Activated gamma-delta T cell treated with anti-CD3 and anti-CD28 coated beads, Interleukin-2, amount 50 U/mL, for 16 hours (primary cell): Measurements from ENCODE around the gene TMEM218.

Experiments
- DNase-seq: peaks from one replicate; pipeline ENCODE4 v3.0.0-alpha.2; 2020; ENCODE audit warnings: low read depth

The TMEM218 gene

DNA sequence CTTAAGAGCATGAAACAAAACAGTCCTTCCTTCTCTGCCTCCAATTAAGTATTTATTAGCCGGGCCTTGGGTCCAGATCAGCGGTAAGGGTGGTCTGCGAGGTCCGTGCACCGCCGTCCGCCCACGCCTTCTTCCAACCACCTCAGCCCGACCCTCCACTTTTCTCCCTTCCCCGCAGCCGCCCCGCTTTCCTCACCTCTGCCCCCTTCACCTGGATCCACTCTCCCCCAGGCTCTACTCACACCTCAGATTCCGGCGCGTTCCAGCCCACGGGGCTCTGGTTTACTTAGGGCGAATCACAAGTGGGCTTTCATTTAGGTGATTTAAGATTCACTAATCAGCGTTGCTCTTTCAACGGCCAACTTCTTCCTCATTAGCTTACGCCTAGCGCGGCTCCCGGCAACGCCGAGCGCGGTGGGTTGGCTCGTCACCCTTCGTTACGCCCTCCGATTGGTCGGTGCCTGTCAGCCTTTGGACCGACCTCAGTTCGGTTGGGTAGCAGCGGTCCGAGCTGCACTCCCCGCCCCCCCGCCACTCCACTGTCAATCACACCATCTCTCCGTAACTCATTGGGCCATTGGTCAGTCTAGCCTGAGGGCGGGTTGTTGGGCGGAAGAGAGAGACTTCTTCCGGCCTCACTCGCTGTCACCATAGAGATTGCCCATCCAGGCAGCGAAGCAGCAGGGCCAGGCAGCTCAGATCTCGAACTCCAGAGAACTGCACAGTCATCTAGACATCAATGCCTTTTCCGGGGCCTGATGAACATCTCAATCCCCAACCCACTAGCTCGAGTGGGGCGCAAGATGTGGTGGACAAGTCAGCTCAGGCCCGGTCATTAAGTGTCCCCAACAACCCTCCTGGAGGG is at the start of gene TMEM218:
Gene TMEM218, minus strand, starts transcription at position 284 of the 865 bp plus-strand sequence. CDS start 9,385 bp downstream, outside the sequence.
- peak; percentile 94 for DNase-seq

DNA sequence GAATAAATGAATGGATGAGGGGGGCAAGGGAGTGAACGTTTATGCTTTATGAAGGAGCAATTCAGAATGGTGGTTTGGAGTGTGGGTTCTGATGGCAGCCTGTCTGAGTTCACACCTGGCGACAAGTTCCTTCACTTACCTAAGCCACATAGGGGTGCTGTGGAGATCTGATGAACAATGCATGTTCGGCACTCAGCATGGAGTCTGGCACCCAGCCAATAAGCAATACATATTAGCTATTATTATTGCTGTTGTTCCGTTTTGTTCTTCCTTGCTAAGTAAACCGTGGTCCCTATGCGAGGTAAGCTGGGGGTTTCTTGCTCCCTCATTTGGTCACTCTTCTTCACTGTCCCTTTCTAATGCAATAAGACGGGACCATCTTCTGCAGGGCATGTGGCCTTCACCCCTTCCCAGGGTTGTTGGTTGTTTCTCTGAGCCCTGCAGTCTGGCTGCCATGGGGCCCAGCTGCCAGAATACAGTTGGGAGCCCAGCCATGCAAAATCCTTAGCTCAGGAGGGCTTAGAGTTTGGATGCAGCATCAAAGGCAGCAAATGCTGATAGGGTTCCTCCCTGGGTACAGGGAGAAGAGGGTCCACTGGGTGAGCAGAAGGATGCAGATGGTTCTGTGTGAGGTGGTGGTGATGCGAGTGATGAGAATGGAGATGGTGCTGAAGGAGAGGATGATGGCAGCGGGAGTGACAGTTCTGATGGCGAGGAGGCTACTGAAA is 46.7 kb upstream of the TMEM218 start:
- DNase-seq = no peak

DNA sequence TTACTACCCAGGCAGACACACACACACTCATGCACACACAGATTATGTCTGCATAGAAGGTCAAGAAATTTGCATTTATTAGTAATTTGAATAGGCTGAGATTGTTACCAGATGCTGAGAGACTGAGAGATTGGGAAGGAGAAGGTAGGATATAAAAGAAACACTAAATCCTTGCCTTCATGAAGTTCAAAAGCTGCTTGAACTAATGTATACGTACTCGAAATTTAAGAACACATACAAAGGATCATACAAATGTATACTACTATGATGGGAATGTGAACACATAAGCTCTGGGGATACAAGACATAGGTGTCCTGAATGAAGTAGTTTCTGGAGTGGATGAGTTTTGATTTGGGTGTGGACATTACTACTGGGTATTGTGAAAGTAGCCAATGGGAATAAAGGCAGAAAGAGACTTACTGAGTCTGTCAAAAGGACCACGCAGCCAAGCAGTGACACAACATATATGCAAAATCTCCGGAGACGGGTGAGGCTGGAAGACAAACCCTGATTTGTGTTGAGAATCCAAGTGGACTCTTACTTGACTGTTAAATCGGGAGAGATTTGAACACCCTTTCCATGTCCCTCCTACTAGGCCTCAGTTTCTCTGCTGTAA is 45.8 kb upstream of the TMEM218 start:
- no peak for DNase-seq

DNA sequence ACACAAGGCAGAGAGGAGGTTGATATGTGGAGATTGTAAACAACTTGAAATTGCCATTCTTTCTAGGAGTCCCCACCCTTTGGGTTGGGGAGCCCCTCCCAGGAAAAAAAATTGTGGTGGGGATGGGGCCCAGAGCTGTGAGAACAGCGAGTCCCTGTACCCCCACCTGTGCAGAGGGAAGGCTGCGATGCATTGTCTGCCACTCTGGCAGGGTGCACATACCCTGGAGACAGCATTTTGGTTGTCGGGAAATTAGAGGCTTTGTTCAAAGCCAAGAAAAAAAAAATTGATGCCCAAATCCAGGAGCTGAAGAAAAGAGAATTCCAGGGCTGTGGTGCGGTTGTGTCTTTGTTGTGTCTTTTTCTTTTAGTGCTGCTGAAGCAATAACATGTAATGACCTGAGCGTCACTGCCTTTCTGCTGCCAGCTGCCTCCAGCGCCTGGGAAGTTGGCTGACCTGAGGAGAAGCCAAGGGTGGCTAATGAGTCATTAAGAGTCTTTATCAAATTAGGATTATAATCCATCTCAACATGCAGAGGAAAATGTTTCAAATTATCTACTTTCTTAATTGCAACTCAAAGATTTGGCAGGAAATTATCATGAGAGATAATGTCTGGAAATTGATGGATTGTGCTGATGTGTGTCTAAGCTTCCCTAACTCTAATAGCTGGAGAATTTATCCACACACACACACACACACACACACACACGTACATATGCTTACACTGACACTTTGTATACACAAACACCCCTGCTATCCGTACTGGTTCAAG is 45.1 kb upstream of the TMEM218 start:
- no peak for DNase-seq

DNA sequence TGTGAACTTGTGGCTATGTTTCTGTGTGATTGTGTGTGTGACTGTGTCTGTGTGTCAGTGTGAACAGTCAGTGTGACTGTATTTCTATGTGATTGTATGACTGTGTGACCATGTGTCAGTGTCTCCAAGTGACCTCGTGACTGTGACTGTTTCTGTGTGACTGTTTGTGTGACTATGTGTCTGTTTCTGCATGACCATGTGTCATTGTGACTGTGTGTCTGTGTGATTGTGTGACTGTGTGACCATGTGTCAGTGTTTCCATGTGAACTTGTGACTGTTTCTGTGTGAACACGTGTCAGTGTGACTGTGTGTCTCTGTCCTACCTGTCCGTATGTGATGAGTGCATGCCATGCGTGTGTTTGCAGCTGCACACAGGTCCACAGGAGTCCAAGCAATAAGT is 44.3 kb upstream of the TMEM218 start:
- DNase-seq = no peak

DNA sequence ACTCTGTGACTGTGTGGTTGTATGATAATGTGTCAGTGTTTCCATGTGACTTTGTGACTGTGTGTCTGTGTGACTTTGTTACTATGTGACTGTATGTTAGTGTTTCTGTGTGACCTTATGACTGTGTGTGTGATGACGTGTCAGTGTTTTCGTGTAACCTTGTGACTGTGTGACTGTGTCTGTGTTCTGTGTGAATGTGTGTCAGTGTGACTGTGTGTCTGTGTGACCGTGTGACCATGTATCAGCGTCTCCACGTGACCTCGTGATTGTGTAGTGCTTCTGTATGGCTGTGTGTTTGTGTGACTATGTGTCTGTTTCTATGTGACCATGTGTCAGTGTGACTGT is 43.6 kb upstream of the TMEM218 start:
- no peak for DNase-seq

DNA sequence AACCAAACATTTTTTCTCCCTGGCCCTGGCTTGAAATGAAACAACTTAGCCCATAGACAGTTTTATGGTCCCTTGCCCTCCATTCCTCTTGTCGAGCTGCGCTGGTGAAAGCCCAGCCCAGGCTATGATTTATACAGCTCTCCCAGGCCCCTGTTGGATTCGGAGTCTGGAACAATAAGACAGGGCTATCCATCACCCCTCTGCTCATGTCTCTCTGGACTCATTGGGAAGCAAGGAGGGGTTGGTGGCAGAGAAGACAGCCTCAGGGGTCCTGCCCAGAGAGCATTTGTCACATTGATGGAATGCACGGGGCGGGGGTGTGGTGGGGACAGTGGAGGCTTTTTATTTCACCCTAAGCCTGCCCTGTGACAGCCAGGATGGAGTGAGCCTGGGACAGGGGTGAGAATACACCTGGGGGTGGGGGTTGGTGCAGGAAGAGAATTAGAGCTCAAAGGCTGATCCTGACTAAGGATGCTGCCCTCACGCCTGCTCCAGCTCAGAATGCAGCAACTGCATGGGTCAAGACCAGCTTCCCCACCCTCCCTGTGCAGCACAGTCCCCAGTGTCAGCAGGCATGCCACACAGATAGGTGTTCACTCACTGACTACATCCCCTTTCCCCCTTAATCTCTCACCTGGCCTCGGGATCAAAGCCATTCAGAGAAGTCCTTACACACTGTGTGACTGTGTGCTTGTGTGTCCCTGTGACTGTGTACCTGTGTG is 43.1 kb upstream of the TMEM218 start:
- DNase-seq = no peak

DNA sequence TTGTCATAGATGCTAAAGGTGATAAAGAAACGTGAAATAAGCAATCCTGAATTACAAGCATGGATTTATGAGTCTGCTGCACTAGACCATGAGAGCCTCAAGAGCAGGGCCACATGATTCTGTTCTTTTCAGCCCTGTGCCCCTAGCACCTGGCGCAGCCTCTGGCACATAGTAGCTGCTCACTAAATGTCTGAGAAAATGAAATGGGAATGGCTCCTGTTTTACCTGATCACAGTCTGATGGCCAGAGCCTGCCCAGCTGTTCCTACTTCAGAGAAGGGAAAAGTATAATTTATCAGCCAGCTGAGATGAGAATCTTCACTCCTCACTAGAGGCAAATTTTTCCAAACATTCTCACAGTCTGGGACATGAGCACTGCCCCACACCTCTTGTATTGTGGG is 42.4 kb upstream of the TMEM218 start:
- no peak for DNase-seq

DNA sequence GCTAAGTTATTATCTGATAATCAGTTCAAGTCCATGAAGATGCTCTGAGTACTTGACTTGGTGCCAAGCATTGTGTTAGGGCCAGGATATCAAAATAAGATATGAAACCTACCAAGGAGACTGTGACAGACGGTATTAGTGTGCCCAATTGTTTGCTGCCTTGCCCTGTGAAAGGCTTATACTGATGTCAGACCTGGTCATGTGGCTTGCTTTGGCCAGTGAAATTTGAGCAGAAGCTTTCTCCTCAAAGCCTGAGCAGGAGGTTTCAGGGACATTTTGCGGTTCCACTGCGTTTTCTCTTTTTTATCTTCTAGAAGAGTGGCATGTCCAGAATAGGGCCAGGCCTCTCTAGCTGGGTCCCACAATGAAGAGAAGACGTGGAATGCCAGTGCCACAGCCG is 37.3 kb upstream of the TMEM218 start:
- DNase-seq = no peak

DNA sequence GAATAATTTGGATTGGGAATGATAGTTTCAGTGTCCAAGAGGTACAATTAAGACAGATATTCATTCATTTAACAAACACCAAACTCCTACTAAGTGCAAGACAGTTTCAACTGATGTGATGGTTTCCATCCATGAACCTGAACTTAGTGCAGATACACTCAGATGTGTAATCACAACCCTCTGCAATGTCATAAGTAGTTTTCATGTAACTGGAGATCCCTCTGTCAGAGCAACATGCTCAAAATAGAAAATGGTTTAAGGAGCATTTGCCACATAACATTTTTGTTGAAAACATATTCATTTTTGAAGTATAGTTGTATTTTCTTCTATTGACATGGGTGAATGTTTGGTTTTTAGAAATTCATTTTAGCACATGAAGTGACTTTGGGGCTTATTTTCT is 36.6 kb upstream of the TMEM218 start:
- DNase-seq = no peak

DNA sequence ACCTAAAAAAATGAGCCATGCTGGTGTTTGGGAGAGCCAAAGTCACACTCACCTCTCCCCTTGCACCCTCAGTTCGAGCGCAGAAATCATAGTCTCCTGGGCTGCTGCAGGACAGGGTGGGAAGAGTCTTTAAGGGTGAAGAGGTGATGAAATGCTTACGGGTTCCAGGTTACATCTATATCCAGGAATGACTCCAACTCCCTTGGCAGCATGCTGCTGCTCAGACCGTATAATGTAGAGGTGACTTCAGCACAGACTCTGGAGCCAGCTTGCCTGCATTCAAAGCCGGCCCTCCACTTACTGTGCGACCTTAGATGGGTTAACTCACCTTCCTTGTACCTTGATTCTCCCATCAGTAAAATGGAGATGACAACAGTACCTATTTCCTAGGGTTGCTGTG is 35.9 kb upstream of the TMEM218 start:
- DNase-seq = no peak

DNA sequence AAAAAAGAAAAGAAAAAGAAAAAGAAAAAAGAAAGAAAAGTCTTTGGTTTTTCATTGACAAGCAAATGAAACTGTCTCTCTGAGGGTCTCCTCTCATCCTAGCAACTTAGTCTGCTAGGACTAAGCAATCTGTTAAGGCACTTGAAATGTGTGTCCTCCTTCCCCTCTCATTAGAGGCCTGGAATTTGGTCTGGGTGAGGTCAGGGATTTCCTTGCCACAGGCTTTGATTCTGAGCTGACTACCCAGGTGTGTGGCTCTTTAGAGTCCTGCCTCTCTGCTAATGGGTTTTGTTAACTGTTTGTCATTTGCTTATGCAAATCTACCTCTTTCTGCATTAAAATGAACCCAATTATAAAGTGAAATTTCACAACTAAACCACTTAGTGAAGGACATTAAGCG is 34.8 kb upstream of the TMEM218 start:
- no peak for DNase-seq

DNA sequence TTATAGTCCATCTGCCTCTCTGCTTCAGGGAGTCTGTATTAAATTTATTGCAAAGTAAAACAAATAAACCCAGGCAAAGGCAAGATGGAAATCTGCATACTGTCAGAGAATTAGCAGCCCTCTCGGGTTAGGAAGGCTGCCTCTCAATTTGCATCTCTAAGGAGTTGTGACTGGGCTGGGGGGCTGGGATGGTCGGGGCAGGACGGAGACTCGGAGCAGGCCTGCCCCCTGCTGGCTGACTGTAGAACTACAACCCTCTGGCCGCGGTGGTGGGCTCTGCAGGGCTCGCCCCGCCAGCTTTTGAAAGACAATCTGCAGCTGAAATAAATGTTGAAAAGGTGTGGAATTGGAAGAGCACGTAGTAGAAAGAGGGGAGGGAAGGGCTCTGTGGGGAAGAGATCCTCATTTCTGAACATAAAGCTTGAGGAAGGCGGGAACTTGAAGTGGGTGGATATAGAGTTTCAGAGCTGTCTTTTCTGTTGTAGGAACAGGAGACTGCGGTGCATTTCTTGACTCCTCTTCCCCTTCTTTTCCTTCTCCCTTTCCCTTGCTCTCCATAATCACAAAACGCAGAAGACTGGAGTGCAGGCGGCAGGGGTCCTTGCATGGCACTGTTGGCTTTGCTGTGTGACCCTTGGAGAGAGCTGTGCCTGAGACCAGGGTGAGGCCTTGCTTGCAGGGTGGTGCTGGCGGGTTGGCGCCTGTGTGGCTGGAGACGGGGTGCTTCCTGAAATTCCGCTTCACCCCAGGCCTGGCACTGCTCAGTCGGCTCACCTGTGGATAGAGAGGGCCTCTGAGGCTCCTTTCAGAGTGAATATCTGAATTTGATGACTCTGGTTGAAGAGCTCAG is 30.5 kb upstream of the TMEM218 start:
- DNase-seq = peak; percentile 50

DNA sequence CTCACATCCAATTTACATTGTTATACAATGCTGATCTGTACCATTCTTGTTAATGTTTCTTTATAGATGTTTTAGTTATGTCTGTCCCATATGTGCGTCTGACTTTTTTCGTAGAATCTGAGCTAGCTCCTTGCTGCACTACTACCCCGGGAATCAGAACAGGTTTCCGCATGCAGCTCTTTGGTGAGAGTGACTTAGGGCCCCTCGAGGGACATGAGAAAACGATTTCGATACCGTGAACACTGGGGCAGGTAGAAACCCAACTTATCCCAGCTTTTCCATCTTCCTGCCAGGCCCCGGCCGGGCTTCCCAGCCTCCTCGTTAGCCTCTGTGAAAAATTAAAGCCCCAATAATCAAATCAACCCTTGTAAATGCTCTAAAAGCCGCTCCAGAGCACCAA is 29.8 kb upstream of the TMEM218 start:
- no peak for DNase-seq

DNA sequence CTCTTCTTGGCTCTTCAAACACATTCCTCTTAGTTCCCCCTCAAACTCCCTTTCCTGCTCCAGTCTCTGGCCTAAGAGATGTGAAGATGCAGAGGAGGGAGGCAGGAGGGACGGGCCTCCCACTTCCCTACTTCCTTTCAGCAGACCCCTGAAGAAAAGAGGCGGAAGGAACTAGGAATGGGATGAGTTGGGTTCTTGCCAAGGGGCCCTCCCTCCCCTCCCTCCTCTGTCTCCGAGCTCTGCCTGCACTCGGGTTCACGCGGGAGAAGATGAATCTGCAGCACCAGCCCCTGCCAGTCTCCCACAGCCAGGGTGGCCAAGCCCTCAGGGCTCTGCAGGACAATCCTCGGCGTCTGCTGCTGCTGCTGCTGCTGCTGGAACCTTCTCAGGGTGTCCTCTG is 28.8 kb upstream of the TMEM218 start:
- DNase-seq = no peak

DNA sequence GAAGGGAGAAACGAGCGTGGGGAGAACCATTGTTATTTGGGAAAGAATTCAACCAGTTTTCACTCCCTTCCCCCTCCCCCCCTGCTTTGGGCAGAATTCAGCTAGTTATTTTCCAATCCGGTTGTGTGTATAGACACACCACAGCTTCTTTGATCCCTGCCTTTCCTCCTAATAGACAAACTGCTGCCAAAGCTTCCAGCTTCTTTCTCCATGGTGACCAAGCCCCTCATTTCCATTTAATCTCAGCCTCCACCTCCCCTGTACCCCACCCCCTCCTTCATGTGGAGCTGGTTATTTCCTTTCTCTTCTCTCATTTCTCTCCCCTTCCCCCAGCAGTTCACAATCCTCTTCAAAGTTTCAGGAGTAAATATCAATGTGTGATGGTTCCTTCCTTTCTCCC is 28.4 kb upstream of the TMEM218 start:
- no peak for DNase-seq

DNA sequence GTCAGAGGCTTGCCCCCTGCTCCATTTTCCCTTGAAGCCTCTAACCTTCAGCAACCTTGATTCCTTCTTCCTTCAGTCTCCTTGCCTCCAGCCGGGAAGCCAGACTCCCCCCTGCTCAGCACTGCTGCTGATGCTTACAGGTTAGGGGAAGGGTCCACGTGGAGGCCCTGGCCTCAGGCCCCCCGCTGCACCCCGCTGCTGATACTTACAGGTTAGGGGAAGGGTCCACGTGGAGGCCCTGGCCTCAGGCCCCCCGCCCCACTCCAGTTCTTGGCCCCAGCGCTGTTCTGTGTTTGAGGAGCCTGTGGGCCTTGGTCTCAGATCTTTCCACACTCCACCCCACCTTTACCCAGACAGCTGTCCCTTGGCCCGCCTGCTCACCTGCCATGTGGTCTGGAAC is 27.5 kb upstream of the TMEM218 start:
- DNase-seq = no peak

DNA sequence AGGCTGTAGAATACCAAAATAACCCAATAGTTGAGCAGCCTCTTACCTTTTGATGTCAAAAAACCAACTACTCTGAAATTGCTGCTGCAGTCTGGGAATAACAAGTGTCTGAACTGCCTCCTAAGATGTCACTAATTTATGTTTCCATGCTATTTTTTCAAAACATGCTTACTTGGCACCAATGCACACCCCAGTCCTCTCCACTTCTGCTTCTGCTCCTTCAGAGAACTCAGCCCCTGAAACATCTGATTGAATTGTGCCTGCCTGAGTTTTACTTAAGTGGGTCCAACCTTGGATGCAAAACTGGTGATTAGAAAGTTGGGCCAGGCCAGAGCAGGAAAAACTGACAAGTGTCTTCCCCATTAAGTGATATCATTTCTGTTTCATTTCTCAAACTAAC is 24.6 kb upstream of the TMEM218 start:
- no peak for DNase-seq

DNA sequence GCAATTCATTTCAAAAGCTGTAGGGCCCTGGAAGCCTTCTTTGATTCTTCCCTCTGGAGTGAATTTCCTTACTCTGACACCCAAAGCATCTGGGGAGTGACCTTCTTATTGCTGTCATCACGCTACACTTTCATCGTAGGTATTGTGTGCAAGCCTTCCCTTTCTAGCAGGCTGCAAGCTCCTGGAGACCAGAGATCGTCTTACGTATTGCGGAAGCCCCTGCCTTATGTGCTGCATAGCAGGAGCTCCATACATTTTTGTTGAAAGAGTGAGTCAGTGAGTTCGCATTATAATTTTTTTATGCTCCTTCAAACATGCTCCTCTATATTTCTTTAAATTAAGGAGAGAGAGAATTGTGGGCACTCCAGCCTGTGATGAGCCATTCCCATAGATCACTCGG is 21.2 kb upstream of the TMEM218 start:
- DNase-seq = no peak

DNA sequence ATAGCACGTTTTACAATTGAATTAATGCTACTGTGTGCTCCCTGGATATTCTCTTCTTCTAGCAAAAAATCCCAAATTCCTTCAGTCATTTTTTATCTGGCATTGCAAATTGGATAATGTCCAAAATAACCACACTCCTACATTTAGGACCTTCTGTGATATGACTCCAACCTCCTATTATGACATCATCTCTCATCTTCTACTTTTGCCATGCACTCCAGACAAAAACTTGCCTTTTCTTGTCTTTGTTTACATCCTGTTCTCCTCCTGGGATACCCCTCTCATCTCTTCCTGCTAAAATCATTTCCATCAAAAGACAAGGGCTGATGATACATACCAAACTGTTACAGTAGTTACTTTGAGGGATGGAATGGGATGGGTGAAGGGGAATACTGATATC is 20.6 kb upstream of the TMEM218 start:
- DNase-seq = no peak
